HG02588 (cell line): Measurements from ENCODE around the gene SPPL2A.

Experiments used
- ATAC-seq: cut with Tn5 transposase; IDR thresholded peaks from one replicate; pipeline ENCODE4 v1.9.1; 2021; ENCODE audit warnings: mild to moderate bottlenecking, moderate library complexity; ENCODE audit not compliant: unreplicated experiment

Gene SPPL2A

DNA sequence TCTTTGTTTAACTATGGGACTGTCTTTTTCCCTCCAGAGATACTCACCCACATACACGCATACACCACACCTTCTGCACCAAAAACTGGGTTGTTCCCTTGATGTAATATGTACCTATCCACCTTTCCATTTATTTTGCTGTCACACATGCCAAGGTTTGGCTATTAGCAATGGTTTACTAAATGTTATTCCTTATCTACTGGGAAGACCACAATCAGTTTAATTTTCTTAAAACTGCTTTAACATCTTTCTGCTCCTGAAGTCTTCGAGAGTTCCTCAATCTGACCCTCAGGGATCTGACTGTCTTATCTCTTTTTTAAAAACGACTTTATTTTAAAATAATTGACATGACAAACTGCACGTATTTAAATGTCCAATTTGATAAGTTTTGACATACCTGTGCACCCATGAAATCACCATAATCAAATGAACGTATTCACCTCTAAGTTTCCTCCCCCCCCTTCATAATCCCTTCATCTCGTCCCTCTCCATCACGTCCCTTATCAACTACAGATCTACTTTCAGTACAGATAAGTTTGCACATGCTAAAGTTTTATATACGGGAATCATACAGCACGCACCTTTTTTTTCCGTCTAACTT, 78.1 kb downstream of the SPPL2A start:
- no peak for ATAC-seq

DNA sequence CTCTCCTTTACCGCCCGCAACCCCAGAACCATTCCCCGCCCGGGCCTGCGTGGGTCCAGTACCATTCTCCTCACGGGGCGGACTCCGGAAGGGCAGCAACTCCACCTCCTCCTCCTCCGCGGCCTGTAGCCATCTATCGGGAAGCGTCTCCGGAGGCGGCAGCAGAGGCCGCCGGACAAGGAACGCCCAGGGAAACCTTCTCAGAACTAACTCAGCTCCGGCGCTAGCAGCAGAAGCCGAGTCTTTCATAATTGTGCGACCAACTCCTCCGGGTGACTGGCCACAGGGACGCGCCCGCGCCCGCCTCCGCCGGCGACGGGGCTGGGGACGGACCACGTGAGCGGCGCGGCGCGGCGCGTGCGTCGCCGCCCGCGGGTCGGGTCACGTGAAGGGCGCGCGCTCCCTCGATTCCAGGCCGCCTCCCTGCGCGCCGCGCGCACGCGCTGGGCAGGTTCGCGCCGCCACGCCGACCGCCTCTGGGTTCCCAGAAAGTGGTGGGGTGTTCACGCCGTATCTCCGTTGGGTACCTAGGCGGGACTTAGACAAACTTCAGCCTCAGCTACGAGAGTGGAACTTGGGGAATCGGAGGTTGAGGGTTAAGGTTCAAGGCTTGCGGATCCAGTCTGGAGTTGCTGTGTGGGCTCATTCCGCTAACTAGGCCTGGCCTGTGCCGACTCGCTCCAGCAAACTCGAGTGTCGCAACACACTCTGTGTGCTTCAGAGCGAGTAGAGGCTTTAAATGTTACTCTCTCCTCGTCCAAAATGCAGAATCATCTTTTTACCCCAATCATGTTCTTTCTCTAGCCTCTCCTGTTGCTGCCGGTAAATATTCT, 78.8 kb downstream of the SPPL2A start, which contains the start of gene TRPM7:
Gene TRPM7, minus strand, starts transcription at position 329 of the 833 bp plus-strand sequence. Its CDS starts 264 bp downstream, at position 65.
- peak; percentile 80 for ATAC-seq

DNA sequence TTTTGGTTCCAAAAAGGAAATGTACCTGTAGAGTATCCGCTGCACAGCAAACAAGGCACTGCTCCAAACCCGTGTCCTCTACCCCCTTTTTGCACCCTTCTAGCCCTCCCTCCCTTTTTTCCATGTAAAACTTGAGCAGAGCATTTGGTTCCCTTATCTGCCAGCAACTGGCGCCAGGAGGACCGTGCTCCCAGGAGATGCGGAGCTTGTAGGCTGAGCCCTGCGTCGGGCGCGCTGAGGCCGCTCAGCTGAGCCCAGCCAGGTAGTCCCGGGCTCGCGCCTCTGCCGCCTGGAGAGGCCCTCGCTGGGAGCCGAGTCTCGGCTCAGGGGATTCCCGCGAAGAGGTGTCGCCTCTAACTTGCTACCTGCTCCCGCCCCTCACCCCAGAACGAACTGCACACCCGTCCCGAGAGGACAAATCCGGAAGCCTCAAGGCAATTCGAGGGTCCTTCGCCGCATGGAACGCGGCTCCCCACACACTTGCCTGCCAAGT, 79.5 kb downstream of the SPPL2A start:
- ATAC-seq, result peak; percentile 61

DNA sequence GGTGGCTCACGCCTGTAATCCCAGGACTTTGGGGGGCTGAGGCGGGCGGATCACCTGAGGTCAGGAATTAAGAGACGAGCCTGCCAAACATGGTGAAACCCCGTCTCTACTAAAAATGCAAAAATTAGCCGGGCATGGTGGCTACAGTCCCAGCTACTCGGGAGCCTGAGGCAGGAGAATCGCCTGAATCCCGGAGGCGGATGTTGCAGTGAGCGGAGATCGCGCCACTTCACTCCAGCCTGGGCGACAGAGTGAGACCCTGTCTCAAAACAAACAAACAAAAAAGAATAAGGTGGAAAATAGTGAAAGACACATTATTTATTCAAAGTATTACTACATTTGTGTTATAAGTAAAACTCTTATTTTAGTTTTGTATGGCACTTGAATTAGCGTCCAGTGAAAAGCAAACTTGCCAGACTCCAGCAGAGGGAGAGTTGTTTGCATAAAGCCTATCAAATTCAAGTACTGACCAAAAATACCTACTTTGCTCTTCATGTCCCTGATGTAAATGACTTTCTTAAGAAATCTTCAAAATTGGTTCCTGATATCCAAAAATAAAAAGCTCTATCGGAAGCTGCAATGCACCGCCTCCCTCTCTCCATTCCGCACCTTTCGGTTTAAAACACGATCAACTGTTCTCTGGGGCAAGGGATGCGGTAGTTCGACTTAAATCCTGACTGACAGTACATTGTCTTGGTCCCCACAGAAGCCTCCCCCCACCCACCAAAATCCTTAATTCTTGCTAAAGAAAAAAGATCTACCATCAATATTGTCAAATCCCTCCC, 80.1 kb downstream of the SPPL2A start:
- no peak for ATAC-seq

DNA sequence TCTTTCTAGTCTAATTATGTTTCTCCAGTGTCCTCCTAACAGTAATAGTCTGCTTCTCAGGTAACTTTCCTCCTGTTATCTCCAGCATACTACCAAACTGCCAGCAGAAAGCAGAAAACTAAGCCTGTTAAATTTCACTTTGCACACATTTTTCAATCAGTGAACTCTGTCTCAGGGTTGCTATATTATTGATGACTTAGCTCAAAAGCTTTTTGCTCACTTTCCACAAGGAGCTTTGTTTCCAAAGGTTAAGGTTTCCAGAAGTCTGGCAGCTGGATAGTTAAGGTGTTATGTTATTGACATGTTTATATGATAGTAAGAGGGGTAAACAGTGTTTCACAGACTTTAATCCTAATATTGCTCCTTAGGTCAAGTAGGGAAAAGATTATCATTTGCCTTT, 84.0 kb downstream of the SPPL2A start:
- no peak for ATAC-seq

- no peak for ATAC-seq
Measured at GRCh38 chr15:50676799-50677483, 88.6 kb downstream of the SPPL2A start.

GRCh38 chr15:50675535-50676144, 89.9 kb downstream of the SPPL2A start:
- ATAC-seq, result no peak

DNA sequence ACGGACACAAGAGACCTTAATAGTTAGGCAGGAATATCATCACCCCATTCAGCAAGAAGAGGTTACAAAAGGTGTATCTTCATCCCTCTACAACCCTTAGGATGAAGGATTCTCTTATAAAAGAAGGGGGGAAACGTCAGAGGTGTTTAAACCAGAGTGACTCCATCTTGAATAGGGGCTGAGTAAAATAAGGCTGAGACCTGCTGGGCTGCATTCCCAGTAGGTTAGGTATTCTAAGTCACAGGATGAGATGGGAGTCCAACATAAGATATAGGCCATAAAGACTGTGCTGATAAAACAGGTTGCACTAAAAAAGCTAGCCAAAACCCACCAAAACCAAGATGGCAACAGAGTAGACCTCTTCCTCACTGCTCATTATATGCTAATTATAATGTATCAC, 95.4 kb downstream of the SPPL2A start:
- ATAC-seq, result no peak

- ATAC-seq, result no peak
Measured at GRCh38 chr15:50669611-50670010, 95.9 kb downstream of the SPPL2A start.

DNA sequence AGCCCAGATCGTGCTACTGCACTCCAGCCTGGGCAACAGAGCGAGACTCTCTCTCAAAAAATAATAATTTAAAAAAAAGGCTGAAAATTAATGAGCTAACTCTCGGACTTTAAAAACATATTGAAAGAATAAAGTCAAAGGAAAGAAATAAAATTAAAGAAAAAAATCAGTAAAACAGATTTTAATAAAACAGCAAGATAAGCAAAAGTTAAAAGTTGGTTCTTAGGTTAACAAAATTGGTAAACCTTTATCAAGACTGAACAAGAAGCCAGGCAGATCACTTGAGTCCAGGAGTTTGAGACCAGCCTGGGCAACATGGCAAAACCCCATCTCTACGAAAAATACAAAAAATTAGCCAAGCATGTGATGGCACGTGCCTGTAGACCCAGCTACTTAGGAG, 99.6 kb downstream of the SPPL2A start:
- no peak for ATAC-seq

DNA sequence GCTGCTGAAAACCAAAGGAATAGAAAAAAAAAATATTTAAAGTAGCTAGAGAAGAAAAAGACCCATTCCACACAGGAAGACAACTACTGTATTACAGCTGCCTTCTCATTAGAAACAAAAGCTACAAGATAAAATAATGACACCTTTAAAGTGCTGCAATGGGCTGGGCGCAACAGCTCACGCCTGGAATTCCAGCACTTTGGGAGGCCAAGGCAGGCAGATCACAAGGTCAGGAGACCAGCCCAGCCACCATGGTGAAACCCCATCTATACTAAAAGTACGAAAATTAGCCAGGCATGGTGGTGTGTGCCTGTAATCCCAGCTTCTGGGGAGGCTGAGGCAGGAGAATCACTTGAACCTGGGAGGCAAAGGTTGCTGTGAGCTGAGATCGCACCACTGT, 110.0 kb downstream of the SPPL2A start:
- no peak for ATAC-seq

GRCh38 chr15:50653156-50653743, 112.3 kb downstream of the SPPL2A start:
- no peak for ATAC-seq

GRCh38 chr15:50652671-50653070, 112.8 kb downstream of the SPPL2A start:
- no peak for ATAC-seq
